Osteocyte (in vitro differentiated cells): Measurements from ENCODE around the gene ZNF212. TPM values are rescaled to one million over a fixed set of nuclear protein-coding genes. Genes with fewer than 3 reads are reported as not detected.

ENCODE experiments used
- DNase-seq: peaks from one replicate; pipeline ENCODE4 v3.0.0; 2021; ENCODE audit warnings: mixed read lengths; ENCODE audit not compliant: unreplicated experiment; ENCODE audit errors: extremely low spot score
- H3K27ac Mint-ChIP-seq: one replicate; pipeline ENCODE4 v1.8.0; 2021; ENCODE audit warnings: mild to moderate bottlenecking, mixed read lengths; ENCODE audit not compliant: unreplicated experiment
- H3K27me3 Mint-ChIP-seq: one replicate; pipeline ENCODE4 v1.8.0; 2021; ENCODE audit warnings: mixed read lengths; ENCODE audit not compliant: unreplicated experiment
- H3K36me3 Mint-ChIP-seq: one replicate; pipeline ENCODE4 v1.8.0; 2021; ENCODE audit warnings: mixed read lengths; ENCODE audit not compliant: unreplicated experiment
- H3K4me1 Mint-ChIP-seq: one replicate; pipeline ENCODE4 v1.8.0; 2021; ENCODE audit warnings: mixed read lengths; ENCODE audit not compliant: unreplicated experiment
- H3K4me3 Mint-ChIP-seq: one replicate; pipeline ENCODE4 v1.8.0; 2021; ENCODE audit warnings: mild to moderate bottlenecking, moderate library complexity, mixed read lengths; ENCODE audit not compliant: unreplicated experiment
- H3K9me3 Mint-ChIP-seq: one replicate; pipeline ENCODE4 v1.8.0; 2021; ENCODE audit warnings: mixed read lengths; ENCODE audit not compliant: unreplicated experiment
- total RNA-seq: library from RNA; stranded (reverse); gene quantifications from 2 replicates; pipeline ENCODE4 v1.2.1, GENCODE V29; 2021
- TF ChIP-seq, protein P1 (sequence below): fragments of 200-600 bp; sonication (generic); IDR thresholded peaks from 2 replicates; pipeline ENCODE4 v1.5.0; 2021; ENCODE audit warnings: antibody characterized with exemption, mild to moderate bottlenecking, moderate library complexity

Gene ZNF212
- total RNA-seq, 1 donor from 2014 or later = 11.9 TPM

DNA sequence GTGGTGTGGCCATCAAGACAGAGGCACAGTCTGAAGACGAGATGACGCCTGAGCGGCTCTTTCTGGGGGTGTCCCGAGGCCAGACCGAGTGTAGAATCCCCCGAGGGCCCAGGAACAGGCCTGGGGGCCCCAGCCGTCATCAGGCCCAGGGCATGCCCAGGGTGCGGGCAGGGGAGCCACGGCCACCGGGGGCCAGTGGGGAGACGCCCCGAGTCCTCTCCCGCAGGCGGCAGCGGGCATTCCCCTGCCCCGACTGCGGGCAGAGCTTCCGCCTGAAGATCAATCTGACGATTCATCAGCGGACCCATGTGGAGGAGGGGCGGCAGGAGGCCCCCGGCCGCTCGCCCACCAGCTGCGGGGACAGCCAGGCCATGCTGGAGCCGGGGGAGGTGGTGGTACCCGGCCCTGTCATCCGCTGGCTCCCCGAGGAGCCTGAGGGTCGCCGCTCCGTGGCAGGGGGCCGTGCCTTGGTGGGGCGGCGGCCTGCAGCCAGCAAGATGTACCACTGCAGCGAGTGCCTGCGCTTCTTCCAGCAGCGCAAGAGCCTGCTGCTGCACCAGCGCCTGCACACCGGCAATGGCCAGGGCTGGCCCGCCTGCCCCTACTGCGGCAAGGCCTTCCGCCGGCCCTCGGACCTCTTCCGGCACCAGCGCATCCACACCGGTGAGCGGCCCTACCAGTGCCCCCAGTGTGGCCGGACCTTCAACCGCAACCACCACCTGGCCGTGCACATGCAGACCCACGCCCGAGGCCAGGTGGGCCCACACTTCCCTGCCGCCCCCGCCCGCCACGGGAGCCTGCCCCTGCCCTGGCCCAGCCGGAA lies 42.3 kb downstream of the ZNF212 start:
- Mint-ChIP-seq H3K9me3 (no peaks in the 10 kb centered on the region), H3K4me3 (no peak overlapping the region), H3K4me1 (peaks cover 12% of the 10 kb centered on the region), H3K27me3 (no peaks in the 10 kb centered on the region), H3K36me3 (peaks cover 24% of the 10 kb centered on the region), H3K27ac (no peak overlapping the region)
- DNase-seq = no peak
- TF ChIP-seq, protein P1, sequence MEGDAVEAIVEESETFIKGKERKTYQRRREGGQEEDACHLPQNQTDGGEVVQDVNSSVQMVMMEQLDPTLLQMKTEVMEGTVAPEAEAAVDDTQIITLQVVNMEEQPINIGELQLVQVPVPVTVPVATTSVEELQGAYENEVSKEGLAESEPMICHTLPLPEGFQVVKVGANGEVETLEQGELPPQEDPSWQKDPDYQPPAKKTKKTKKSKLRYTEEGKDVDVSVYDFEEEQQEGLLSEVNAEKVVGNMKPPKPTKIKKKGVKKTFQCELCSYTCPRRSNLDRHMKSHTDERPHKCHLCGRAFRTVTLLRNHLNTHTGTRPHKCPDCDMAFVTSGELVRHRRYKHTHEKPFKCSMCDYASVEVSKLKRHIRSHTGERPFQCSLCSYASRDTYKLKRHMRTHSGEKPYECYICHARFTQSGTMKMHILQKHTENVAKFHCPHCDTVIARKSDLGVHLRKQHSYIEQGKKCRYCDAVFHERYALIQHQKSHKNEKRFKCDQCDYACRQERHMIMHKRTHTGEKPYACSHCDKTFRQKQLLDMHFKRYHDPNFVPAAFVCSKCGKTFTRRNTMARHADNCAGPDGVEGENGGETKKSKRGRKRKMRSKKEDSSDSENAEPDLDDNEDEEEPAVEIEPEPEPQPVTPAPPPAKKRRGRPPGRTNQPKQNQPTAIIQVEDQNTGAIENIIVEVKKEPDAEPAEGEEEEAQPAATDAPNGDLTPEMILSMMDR = no peak

DNA sequence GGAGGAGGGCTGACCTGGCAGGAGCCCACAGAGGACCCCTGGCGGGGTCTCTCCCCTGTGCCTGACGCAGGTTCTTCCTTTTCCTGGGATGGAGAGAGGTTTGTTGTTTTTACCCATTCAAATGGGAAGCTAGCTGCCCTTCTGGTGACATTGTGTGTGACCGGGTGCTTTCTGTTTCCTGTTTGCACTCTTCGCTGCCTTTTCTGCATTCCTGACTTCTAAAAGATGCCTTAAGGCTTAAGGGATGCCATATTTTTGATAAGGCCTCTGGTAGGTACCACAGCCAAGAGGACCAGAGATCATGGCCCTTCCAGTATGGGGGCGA lies 42.8 kb downstream of the ZNF212 start:
- H3K27me3 Mint-ChIP-seq = no peaks in the 10 kb centered on the region
- TF ChIP-seq, protein P1 = no peak
- H3K36me3 Mint-ChIP-seq = peaks cover 21% of the 10 kb centered on the region
- no peak overlapping the region for H3K27ac Mint-ChIP-seq
- H3K9me3 Mint-ChIP-seq = no peaks in the 10 kb centered on the region
- no peak overlapping the region for H3K4me3 Mint-ChIP-seq
- DNase-seq = no peak
- peaks cover 12% of the 10 kb centered on the region for H3K4me1 Mint-ChIP-seq

- Mint-ChIP-seq H3K4me1 (peaks cover 12% of the 10 kb centered on the region), H3K9me3 (no peaks in the 10 kb centered on the region), H3K27me3 (no peaks in the 10 kb centered on the region), H3K27ac (no peak overlapping the region), H3K36me3 (peaks cover 20% of the 10 kb centered on the region), H3K4me3 (no peak overlapping the region)
- DNase-seq = no peak
- TF ChIP-seq, protein P1 = no peak
Observed at GRCh38 chr7:149283321-149283720, 43.9 kb downstream of the ZNF212 start.

DNA sequence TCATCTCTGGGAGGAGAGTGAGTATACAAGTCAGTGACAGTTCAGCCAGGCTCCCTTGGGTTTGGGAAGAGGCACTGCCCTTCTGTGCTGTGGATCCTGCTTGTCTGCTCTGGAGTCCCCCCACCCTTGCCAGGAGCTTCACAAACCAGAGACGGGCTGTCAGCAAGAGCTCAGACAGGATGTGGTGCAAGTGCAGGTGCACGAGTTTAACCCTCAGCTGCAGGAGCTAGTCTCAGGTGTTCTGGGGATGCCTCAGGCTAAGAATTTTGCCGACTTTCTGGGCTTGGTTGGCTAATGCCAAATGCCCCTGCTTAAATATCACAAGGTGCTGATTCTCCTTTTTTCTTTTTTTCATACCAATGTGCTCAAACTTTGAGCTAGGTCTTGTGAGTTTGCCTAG lies 44.9 kb downstream of the ZNF212 start:
- DNase-seq = no peak
- Mint-ChIP-seq H3K27me3 (no peaks in the 10 kb centered on the region), H3K4me3 (peak overlapping the region; percentile 91), H3K9me3 (no peaks in the 10 kb centered on the region), H3K4me1 (peaks cover 12% of the 10 kb centered on the region), H3K36me3 (peaks cover 14% of the 10 kb centered on the region), H3K27ac (peak overlapping the region; percentile 4)
- TF ChIP-seq, protein P1 = no peak

DNA sequence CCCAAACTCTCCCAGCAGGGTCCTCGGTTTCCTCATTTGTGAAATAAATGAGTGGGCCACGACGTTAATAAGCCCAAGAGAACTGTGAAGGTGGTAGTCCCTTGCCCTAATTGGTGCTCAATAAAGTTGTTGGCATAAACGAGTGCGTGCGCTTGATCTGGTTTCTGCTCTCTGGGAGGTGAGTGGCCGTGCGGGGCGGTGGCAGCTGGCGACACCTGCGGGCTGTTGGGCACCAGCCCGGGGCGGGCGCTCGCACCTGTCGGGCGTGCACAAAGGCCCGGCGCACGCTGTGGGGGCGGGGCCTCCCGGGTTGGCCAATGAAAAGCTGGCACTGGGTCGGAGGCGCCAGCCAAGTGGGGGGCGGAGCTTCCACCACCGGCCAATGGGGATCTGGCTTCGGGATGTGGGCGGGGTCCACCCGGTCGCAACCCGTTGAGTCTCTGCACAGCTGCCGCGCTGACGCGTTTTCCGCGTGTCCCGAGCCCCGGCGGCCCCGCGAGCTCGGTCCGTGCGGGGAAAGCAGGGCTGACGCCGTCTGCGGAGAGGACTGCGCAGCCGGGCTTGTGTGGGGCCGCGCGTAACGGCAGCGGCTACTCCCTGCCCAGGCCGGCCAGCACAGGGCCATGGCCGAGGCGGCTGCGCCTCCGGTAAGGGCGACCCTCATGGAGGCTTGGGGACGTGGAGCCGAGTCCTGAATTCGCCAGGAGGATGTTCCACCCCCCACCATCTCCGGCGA lies 45.6 kb downstream of the ZNF212 start:
- no peaks in the 10 kb centered on the region for H3K9me3 Mint-ChIP-seq
- H3K27me3 Mint-ChIP-seq = no peaks in the 10 kb centered on the region
- peaks cover 12% of the 10 kb centered on the region for H3K4me1 Mint-ChIP-seq
- peak overlapping the region; percentile 91 for H3K4me3 Mint-ChIP-seq
- H3K27ac Mint-ChIP-seq = no peak overlapping the region
- peak; percentile 97 for DNase-seq
- TF ChIP-seq, protein P1 = no peak
- H3K36me3 Mint-ChIP-seq = peaks cover 14% of the 10 kb centered on the region
